Body of pancreas (tissue), 4 donors: ENCODE measurements around the gene ADGRF5. TPM values are rescaled to one million over a fixed set of nuclear protein-coding genes. Genes with fewer than 3 reads are reported as not detected.
A peak's percentile ranks its signal among the peaks of the same experiment; 100 is the strongest.

Experiments
- ATAC-seq: fragments of 150-250 bp; one replicate; pipeline ENCODE4 v1.9.1; 2016
- DNase-seq, 4 donors: peaks; one replicate each; pipeline ENCODE4 v3.0.0-alpha.2; 2019
- H3K27ac ChIP-seq, 4 donors: fragments of 200-600 bp; sonication (generic); 1 replicate in 3 of 4; 2 replicates in 1 of 4; pipeline versions ENCODE4 v1.5.1 to v1.6.1; 2016 to 2019; ENCODE audit warnings: mild to moderate bottlenecking in 1 of 4, mixed read lengths in 1 of 4, moderate library complexity in 1 of 4
- H3K27me3 ChIP-seq, 2 donors: fragments of 200-600 bp; sonication (generic); one replicate each; pipeline ENCODE4 v1.6.0; 2016; ENCODE audit warnings: mild to moderate bottlenecking in 1 of 2
- H3K36me3 ChIP-seq, 2 donors: fragments of 200-600 bp; sonication (generic); replicated peaks in 1 of 2; 2 replicates each; pipeline ENCODE4 v1.5.1; 2016; ENCODE audit warnings: low read depth in 2 of 2; ENCODE audit not compliant: insufficient read depth in 1 of 2
- H3K4me1 ChIP-seq: fragments of 200-600 bp; sonication (generic); one replicate; pipeline ENCODE4 v1.6.0; 2016
- H3K4me3 ChIP-seq, 2 donors: fragments of 200-600 bp; sonication (generic); 1 replicate in 1 of 2; 2 replicates in 1 of 2; pipeline ENCODE4 v1.5.1; 2016 to 2019
- H3K9me3 ChIP-seq, 3 donors: fragments of 200-600 bp; sonication (generic); 1 replicate in 2 of 3; 2 replicates in 1 of 3; pipeline ENCODE4 v1.5.1; 2016
- POLR2A ChIP-seq, 3 donors: fragments of 450-650 bp; IDR thresholded peaks; one replicate each; pipeline ENCODE4 v1.6.1; 2016; ENCODE audit warnings: antibody characterized with exemption in 3 of 3, mild to moderate bottlenecking in 2 of 3
- WGBS, 2 donors: methylation state at CpG; one replicate each; pipeline ENCODE4 v1.1.5; 2017; 5-methylcytosine and 5-hydroxymethylcytosine counted together
- intact Hi-C: fragments of 100-400 bp; cut with DNase I; formaldehyde crosslinking; loops from one replicate; pipeline ENCODE4 v1.15.1; 2023
- total RNA-seq, 2 donors: library from RNA; depleted of rRNA; stranded (reverse); fragments of >200 nt; gene quantifications; one replicate each; pipeline ENCODE4 v1.1.0, GENCODE V29; 2016
- TF ChIP-seq, protein P1 (sequence below), 7 experiments: fragments of 450-650 bp in 4 of 7; fragments of 200-600 bp in 3 of 7; sonication (generic) in 3 of 7; IDR thresholded peaks; one replicate each; pipeline ENCODE4 v1.5.1; 2016 to 2019; ENCODE audit warnings: antibody characterized with exemption in 7 of 7

ADGRF5 gene
- total RNA-seq, 2 donors from 2014 or later = 4.9 to 6.5 TPM

DNA sequence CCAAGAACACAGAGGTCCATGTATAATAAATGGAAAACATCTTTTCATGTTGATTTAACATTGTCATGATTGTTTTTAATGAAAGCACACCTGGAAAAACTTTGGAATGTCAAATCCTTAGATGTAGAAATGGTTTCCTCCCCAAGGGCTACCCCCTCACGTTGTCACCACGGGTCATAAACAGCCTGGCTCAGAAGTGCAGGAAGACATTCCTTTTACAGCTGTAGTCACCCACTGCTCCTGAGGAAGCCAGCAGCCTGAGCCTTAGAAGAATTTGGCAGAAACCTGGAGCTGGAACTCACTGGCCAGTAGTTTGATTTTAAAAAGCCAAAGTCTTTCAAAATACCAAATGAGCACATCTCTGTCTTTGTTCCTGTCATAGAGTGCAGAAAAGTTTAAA, 23.7 kb downstream of the ADGRF5 start:
- intact Hi-C loops = no loop called here
- WGBS, 2 donors = 32 to 35% methylated on average over 2 of the region's 2 CpGs
- H3K27me3 ChIP-seq = no peaks in the 10 kb centered on the region
- no peak overlapping the region for H3K4me3 ChIP-seq
- no peaks in the 10 kb centered on the region for H3K36me3 ChIP-seq
- peaks cover 10% of the 10 kb centered on the region for H3K4me1 ChIP-seq
- H3K9me3 ChIP-seq = no peaks in the 10 kb centered on the region
- ATAC-seq (no peak), DNase-seq (no peak)
- H3K27ac ChIP-seq = no peak overlapping the region
- TF ChIP-seq, protein P1, sequence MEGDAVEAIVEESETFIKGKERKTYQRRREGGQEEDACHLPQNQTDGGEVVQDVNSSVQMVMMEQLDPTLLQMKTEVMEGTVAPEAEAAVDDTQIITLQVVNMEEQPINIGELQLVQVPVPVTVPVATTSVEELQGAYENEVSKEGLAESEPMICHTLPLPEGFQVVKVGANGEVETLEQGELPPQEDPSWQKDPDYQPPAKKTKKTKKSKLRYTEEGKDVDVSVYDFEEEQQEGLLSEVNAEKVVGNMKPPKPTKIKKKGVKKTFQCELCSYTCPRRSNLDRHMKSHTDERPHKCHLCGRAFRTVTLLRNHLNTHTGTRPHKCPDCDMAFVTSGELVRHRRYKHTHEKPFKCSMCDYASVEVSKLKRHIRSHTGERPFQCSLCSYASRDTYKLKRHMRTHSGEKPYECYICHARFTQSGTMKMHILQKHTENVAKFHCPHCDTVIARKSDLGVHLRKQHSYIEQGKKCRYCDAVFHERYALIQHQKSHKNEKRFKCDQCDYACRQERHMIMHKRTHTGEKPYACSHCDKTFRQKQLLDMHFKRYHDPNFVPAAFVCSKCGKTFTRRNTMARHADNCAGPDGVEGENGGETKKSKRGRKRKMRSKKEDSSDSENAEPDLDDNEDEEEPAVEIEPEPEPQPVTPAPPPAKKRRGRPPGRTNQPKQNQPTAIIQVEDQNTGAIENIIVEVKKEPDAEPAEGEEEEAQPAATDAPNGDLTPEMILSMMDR (IDR thresholded peaks at IDR 0.05) = no peak
- TF ChIP-seq POLR2A (IDR thresholded peaks at IDR 0.05) = no peak

DNA sequence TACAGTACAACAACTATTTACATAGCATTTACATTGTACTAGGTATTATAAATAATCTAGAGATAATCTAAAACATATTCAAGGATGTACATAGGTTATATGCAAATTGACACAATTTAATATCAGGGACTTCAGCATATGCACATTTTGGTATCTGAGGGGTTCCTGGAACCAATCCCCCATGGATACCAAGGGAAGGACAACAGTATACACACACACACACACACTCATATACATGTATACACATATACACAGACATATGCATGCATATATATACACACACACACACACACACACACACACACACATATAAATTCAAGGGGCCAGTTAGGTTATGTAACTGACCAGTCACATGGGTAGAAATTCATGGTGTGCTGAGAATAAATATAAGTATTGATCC, 24.9 kb downstream of the ADGRF5 start:
- H3K27ac ChIP-seq = no peak overlapping the region
- no peaks in the 10 kb centered on the region for H3K27me3 ChIP-seq
- H3K36me3 ChIP-seq = no peaks in the 10 kb centered on the region
- DNase-seq (no peak), ATAC-seq (no peak)
- H3K9me3 ChIP-seq = no peaks in the 10 kb centered on the region
- intact Hi-C loops = no loop called here
- H3K4me1 ChIP-seq = peaks cover 7% of the 10 kb centered on the region
- TF ChIP-seq, protein P1 (IDR thresholded peaks at IDR 0.05) = no peak
- TF ChIP-seq POLR2A (IDR thresholded peaks at IDR 0.05) = no peak
- H3K4me3 ChIP-seq = no peak overlapping the region

DNA sequence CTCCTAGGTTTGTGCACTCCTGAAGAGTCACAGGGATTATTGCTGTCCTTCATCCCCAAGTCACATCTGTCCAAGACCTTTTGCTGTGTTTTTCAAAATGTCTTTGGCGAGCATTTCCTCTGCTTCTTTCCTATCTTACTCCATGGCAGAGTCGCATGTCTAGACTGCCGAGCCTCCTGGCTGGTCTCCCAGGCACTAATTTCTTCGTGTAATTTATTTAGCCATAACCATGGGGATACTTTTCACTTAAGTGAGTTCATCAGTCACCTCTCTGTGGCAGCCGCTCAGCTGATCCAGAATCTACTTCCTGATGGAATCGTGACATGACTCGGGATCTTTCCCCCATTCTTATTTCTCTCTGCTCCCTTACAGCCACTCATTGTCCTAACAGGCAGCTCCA, 25.8 kb downstream of the ADGRF5 start:
- H3K4me1 ChIP-seq = peaks cover 7% of the 10 kb centered on the region

GRCh38 chr6:46894433-46894832, 27.3 kb downstream of the ADGRF5 start:
- H3K36me3 ChIP-seq = no peaks in the 10 kb centered on the region
- ATAC-seq (no peak), DNase-seq (no peak)
- intact Hi-C loops = no loop called here
- H3K27ac ChIP-seq = no peak overlapping the region
- TF ChIP-seq POLR2A (IDR thresholded peaks at IDR 0.05) = no peak
- TF ChIP-seq, protein P1 (IDR thresholded peaks at IDR 0.05) = no peak
- peaks cover 7% of the 10 kb centered on the region for H3K4me1 ChIP-seq
- H3K27me3 ChIP-seq = no peaks in the 10 kb centered on the region
- H3K4me3 ChIP-seq = no peak overlapping the region
- H3K9me3 ChIP-seq = no peaks in the 10 kb centered on the region

More for the DNA sequence above, 25.8 kb downstream of the ADGRF5 start:
- H3K9me3 ChIP-seq = no peaks in the 10 kb centered on the region
- intact Hi-C loops = no loop called here
- no peaks in the 10 kb centered on the region for H3K27me3 ChIP-seq
- no peak overlapping the region for H3K27ac ChIP-seq
- ATAC-seq (no peak), DNase-seq (no peak)
- no peak for TF ChIP-seq POLR2A (IDR thresholded peaks at IDR 0.05)
- H3K4me3 ChIP-seq = no peak overlapping the region
- no peaks in the 10 kb centered on the region for H3K36me3 ChIP-seq
- 47 to 49% methylated on average over 7 of the region's 7 CpGs for WGBS, 2 donors

GRCh38 chr6:46893648-46894047, 28.1 kb downstream of the ADGRF5 start:
- ATAC-seq (no peak), DNase-seq (peak in 1 of 4 donors; percentile 6)
- H3K27me3 ChIP-seq = no peaks in the 10 kb centered on the region
- H3K36me3 ChIP-seq = no peaks in the 10 kb centered on the region
- H3K9me3 ChIP-seq = no peaks in the 10 kb centered on the region
- peaks cover 7% of the 10 kb centered on the region for H3K4me1 ChIP-seq
- H3K27ac ChIP-seq = no peak overlapping the region
- no peak overlapping the region for H3K4me3 ChIP-seq
- 26 to 54% methylated on average over 1 of the region's 1 CpG for WGBS, 2 donors
- no peak for TF ChIP-seq POLR2A (IDR thresholded peaks at IDR 0.05)
- TF ChIP-seq, protein P1 (IDR thresholded peaks at IDR 0.05) = no peak
- intact Hi-C loops = no loop called here
